NCI-H748 (cell line): Measurements from ENCODE around the gene IRAK3.

Source experiments
- DNase-seq: peaks from one replicate; lab custom pipeline; 2025; ENCODE audit not compliant: unreplicated experiment; lab: John Stamatoyannopoulos, UW

Gene IRAK3

DNA sequence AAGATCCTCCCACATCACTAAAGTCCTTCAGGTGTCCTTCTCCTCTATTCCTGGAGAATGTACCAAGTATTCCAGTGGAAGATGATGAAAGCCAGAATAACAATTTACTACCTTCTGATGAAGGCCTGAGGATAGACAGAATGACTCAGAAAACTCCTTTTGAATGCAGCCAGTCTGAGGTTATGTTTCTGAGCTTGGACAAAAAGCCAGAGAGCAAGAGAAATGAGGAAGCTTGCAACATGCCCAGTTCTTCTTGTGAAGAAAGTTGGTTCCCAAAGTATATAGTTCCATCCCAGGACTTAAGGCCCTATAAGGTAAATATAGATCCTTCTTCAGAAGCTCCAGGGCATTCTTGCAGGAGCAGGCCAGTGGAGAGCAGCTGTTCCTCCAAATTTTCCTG lies 58.7 kb downstream of the IRAK3 start:
- DNase-seq = no peak

DNA sequence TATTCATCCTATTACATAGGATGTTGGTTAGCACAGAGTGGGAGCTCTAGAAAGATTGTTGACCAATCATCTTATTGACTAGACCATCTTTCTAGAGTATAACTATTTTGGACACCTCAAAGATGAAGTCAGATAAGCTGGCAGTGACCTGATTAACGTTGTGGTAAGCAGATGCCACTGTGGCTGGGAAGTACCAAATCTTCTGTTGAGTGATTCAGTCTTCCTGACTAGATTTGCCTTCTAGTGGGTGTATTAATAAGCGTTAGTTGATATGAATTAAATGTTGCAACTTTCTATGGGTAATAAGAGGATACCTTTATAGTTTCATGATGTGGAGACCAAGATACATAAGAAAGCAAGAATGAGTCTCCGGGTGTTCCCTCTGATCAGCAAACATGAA lies 62.0 kb downstream of the IRAK3 start:
- no peak for DNase-seq

DNA sequence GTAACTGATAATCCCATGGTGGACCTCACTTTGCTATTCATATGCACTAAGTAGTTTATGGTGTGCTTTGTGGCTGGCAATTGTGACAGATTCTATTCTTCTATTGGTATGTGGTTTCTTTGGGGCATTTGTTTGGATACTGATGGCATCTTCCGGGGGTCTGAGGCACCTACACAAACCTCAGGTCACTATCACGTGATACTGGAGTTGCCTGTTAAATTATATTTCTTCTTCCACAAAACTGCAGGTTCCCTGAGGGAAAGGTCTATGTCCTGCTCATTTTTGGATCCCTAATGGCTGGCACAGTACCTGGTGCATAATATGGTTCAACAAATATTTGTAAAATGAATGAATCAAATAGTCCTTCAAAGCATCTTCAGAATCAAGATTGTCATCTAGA lies 63.8 kb downstream of the IRAK3 start:
- DNase-seq = no peak

DNA sequence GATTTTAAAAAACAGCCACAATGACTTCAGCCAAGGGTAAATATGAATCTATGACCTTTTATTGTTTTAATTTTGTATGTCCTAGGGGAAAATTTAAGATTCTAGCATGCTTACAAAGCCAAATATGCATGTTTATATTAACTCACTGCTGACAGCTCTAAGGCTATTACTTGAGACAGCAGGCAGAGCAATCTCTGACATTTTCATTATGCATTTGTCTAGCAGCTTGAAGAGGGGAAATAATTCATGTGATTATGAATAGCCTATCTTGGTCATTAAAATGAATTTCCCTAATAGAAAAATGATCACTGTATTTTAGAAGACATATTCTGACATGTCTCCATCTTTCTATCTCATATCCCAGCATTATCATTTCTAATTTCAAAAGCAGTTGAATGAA lies 66.7 kb downstream of the IRAK3 start:
- no peak for DNase-seq

DNA sequence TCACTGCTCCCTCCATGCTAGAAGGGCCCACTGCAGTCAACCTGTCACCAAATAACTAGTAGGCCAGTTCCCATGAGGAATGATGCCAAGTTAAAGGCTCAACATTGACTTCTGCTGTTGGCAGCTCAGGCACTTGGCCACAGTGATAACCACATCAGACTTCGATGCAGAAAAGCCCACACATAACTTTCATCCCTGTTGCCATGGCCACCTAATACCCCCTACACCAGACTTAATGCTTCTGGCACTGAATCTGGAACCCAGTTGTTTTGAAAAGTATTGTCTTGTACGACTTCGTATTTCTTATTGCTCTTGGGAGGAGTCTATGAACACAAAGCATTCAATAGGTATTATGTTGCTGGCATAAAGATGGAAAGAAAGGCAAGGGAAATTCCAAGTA lies 69.0 kb downstream of the IRAK3 start:
- DNase-seq = no peak

DNA sequence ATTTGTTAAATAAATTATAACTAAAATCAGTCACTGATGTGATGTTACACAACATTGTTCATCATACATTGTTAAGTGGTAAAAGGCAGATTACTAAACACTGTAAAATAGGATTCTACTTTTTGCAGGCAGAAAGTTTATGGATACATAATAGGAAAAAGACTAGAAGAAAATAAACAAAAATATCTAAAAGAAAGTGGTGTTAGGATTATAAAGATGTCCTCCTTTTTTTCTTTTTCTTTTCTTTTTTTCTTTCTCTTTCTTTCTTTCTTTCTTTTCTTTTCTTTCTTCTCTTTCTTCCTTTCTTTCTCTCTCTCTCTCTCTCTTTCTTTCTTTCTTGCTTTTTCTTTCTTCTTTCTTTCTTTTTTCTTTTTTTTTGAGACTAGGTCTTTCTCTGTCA lies 73.7 kb downstream of the IRAK3 start:
- no peak for DNase-seq

DNA sequence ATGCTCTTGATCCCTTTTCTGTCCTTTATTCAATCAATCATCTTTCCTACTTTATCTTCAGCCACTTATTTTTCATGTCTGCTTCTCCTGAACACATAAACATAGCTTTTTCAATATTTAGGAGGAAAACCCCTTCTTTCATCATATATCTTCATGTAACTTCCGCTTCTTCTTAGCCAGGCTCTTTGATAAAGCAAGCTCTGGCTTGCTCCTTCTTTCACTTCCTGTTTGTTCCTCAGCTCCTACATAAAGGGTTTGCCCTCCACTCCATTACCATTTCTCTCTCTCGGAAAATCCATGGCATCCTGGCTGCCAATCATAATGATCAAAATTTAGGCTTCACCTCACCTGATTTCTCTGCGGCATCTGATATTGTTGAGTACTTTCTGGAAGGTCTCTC lies 79.5 kb downstream of the IRAK3 start:
- no peak for DNase-seq

DNA sequence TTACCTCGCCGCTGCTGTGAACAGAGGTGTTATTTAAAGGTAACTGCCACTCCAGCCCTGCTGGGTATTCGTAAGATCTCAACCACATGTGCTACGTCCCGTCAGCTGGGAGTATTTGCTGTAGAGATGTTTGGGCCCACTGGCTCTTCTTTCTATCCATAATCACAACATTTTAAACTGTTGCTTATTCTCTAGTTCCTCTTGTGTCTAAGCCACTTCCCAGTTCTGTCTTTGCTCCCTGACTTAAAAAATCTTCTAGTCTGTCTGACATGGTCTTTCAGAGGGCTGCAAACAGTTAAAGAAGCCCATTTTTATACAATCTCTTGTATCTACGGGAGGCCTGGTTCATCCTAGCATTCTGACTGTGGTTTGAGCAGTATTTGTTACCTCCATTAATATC lies 80.1 kb downstream of the IRAK3 start:
- DNase-seq = no peak

DNA sequence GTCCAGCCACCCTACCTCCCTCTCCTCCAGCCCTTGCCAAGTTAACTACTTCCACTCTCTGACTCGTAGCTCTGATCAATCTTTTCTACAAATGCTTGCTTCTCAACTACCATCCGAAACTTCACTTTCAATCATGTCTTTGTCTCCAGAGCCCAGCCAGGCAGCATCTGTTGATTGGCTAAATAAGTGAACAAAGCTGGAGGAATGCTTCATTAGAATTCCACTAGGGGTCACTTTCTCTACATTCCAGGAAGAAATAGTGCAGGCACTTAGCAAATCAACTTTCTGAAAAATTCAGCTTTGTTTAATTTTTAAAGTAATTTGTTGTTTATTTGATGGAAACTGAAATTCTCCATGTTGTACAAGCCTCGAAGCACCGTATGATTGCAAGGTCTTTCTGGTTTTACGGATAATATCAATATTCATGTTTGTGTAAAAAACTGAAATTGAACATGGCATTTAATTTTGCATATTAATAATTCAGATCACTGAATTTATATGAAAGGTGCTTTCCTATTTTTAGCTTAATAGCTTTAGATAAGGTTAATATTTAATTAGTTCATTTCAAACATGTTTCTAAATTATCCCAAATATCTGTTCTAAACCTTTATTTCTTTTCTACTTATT lies 80.9 kb downstream of the IRAK3 start:
- DNase-seq = peak; percentile 44

DNA sequence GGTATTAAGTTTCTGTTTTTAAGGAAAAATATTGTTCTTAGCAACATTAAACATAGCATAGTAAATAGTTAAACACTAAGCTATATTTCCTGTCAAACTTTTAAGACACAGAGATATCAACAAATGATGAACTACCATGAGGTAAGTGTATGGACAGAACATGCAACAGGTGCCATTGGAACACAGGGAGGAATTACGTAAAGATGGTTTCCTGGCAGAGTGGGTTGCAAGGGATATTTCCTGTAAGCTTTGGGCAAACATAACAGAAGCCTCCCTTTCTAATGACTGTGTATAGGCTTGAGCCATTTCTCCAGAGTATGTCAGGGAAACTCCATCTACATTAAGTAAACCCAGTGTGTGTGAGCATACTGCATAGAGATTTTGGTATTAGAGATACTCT lies 81.6 kb downstream of the IRAK3 start:
- DNase-seq = no peak

DNA sequence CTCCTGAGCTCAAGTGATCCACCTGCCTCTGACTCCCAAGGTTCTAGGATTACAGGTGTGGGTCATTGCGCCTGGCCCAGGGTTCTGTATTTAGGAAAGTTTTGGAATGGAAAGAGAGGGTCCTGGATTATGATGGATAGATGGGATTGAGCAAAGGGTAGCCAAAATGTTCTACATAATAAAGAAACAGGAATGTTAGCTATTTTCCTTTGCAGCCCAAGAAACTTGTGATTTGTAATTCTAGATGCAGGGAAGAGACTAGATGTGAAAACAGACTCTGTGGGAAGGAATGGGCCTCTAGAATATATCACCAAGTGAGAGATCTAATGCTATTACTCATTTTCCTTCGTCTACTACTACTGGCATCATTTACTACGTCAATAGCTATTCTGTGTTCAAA lies 83.6 kb downstream of the IRAK3 start:
- no peak for DNase-seq

DNA sequence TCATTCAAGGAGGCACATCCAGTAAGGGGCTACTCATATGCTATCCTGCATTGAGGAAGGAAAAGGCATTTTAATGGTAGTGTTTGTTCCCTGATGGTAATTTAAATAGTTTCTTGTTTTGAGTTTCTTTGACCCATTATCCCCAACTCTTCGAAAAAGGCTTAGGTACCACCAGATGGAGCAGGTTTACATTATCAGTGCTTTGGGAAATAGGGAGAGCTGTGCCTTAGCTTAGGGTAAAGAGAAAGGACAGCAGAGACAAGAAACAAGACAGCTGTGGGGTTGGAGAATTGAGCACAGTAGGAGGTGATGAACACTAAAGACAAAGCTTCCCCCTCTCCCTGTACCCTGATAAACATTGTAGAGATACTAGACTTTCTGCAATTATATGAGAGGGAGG lies 84.1 kb downstream of the IRAK3 start:
- no peak for DNase-seq

DNA sequence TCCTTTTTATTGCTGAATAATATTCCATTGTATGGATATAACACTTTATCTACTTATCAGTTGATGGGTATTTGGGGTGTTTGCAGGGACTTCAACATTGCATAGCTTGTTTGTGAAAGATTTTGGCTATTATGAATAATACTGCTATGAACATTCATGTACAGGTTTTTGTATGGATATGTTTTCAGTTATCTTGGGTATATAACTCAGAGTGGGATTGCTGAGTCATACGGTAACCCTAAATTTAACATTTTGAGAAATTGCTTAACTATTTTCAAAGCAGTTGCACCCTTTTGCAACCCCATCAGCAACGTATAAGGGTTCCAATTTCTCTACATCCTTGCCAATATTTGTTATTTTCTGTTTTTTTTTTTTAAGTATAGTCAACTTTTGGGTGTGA lies 86.0 kb downstream of the IRAK3 start:
- no peak for DNase-seq

DNA sequence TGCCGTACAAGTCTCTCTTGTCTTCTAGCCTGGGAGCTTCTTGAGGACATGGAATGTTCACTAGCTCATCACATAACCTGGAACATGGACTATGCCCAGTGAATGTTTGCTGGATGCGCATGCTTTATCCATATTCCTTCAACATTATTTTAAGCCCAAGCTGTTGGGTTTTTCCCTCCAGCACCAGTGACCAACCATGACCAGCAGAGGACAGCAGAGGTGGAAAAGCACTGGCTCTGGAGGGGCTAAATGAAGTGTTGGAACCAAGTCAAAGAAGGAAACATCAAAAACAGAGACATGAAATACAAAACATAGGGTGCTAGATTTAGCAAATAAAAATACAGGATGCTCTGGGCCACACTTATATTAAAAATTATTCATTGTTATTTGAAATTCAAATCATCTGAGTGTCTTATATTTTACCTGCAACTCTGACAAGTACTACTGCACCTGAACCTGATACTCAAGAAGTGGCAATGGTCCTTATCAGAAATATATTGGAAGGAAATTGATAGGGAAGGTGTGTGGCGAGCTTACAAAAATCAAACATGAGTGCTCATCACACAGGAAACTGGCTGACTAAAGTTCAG lies 90.2 kb downstream of the IRAK3 start:
- no peak for DNase-seq

DNA sequence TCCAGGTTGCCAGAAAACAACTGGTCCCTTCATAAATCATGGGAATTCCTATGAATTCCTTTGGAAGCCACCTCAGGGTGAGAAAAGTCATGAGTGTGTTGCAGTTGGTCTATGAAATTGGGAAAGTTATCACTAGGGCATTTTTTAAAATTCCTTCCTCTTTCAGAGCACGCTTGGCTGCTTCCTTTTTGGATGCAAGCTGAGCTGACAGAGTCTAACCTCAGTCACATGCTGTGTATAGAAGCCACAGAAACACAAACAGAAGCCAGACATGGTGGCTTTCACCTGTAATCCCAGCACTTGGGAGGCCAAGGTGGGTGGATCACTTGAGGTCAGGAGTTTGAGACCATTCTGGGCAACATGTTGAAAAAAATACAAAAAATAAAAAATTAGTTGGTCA lies 91.5 kb downstream of the IRAK3 start:
- no peak for DNase-seq

DNA sequence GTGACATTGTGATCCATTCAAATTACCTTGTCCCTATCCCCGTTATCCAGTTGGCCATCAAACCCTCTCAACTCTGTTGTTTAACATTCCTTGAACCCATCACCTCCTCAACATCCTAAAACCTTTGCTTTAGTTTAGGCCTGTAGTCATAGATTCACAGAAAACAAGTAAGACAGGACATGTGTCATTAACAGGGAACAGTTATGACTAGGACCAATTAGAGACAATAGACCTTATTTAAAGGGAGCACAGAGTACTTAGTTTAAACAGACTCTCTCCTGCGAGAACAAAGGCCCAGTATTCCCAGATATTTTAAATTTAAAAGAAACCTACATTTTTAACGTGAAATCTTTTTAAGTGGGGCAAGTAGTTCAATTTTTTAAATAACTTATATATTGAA lies 93.2 kb downstream of the IRAK3 start:
- no peak for DNase-seq

DNA sequence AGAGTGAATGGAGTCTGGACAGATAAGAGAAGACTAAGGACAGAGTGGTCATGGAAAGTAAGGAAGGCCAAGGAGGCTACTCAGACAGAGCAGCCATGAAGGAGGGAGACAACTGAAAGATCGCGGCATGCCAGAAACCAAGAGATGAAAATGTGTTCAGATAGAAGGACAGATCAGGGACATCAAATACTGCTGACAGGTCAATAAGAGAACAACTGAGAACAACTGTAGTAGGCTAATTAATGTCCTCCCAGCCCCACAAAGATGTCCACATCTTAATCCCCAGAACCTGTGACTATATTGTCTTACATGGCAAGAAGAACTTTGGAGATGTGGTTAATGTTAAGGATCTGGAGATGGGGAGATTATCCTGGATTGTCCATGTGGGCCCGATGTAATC lies 98.3 kb downstream of the IRAK3 start:
- no peak for DNase-seq

DNA sequence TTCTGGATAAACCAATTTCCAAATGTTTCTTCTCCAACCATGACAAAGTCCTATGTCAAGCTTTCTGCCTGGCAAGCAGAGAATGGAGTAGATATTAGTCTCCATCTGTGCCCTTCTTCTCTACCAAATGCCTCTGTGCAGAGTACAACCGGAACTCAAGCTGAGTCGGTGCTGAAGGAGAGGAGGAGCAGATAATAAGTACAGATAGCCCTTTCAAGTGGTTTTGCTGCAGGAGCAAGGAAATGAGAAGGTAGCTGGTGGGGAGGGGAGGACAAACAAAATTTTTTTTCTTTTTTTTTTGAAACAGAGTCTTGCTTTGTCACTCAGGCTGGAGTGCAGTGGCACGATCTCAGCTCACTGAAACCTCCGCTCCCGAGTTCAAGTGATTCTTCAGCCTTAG lies 99.1 kb downstream of the IRAK3 start:
- no peak for DNase-seq

DNA sequence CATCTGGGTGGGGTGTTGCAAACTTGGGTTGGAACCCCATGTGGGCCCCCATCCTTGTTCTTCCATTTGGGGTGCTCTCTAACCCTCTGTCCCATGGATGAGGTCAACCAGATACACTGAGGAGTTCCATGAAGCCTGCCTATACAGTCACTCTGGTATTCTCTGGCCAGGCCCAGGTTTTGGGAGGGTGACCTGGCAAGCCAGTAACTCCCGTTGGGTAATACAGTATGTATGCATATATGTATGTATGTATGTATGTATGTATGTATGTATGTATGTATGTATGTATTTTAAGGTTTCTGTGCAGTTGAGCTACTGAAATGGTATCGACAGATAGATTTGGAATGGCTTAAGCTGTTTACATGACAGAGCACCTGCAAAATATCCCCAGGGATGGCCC lies 100.5 kb downstream of the IRAK3 start:
- DNase-seq = no peak

DNA sequence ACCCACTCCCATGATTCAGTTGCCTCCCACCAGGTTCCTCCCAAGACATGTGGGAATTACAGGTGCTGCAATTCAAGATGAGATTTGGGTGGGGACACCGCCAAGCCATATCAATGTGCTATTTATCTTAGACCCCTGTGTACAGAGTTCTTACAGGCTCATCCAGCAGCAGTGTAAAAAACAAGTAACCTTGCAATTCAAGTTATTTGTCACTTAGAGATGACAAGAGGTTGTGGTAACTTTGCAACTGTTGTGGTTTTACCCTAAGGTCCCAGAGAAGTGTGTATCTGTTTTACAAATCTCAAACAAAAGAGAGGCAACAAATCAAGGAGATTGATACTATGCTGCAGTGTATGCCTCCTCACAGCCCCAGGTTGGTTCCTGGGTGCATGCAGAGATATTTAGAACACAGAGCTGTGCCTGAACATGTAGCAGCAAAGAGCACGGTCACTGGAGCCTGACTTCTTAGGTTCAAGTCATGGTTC lies 101.7 kb downstream of the IRAK3 start:
- no peak for DNase-seq

DNA sequence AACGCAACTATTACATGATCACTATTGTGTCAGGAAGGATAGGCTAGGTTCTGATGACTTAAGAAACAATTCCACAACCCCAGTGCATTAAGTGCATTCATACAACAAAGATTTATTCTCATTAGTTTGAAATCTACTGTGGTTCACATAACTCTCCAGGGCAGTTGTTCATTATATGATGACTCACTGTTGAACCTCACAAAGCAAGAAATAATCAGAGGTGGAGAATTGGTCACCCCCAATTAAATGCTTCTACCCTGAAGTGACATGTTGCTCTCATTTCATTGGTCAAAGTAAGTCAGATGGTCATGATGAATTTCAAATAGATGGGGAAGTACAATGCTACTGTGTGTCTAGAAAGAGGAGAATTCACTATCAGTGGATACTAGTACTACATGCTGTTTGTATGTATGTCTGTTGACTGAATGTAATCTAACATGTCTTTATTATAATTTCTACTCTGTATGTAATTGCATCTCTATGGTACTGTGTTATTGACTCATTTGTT lies 107.2 kb downstream of the IRAK3 start:
- peak; percentile 10 for DNase-seq

DNA sequence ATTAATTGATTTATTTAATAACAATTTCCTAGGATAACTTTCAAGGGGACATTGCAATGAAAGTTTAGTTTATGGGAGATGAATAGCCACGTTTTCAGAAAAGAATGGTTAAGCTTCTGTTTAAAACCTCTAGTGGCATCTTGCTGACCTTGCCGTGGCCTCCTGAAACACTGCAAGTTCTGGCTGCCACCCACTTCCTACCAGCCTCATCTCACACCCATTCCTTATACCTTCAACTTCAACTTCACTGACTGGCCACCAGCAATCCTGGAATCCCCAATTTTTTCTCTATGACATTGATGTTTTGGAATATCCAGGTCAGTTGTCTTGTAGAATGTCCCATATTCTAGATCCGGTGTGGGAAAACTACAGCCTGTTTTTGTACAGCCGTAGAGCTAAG lies 108.1 kb downstream of the IRAK3 start:
- DNase-seq = no peak

DNA sequence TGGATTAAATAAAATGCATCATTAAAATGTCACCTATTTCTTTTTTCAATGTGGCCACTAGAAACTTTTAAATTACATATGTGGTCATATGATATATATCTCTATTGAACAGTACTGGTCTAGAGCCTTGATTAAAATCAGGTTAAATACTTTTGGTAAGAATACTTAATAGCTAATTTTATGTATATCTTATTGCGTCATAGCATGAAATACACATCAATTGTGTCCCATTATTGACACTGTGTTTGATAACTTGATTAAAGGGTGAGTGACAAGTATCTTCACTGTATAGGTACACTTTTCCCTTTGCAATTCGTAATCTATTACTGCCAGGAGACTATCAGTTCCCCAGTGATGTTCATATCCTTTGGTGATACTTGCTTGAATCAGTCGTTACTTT lies 108.9 kb downstream of the IRAK3 start:
- no peak for DNase-seq
